Keratinocyte (primary cell): Measurements from ENCODE around the gene ZNF343.

Source experiments
- CTCF ChIP-seq, 3 experiments: IDR thresholded peaks in 1 of 3; conservative IDR thresholded peaks in 1 of 3; optimal IDR thresholded peaks in 1 of 3; 2 replicates in 2 of 3; 3 replicates in 1 of 3; pipeline versions ENCODE3 to v1.5.1; 2011; ENCODE audit warnings: low read length in 3 of 3, mild to moderate bottlenecking in 3 of 3, moderate library complexity in 2 of 3, control low read depth in 1 of 3, inconsistent platforms in 1 of 3; ENCODE audit not compliant: insufficient read depth in 2 of 3; ENCODE audit errors: extremely low read depth in 1 of 3
- EZH2 ChIP-seq: IDR thresholded peaks from one replicate; pipeline ENCODE4 v1.6.1; 2012; ENCODE audit warnings: inconsistent platforms, mild to moderate bottlenecking, low read length, moderate library complexity

- TF ChIP-seq EZH2 (no peak), CTCF (optimal IDR thresholded peaks at IDR 0.05 in 1 of 3, IDR thresholded peaks at IDR 0.05 in 1 of 3, conservative IDR thresholded peaks at IDR 0.05 in 1 of 3; ENCODE audit: extremely low read depth in 1 of 3, insufficient read depth in 2 of 3, low read length in 3 of 3) (no peak)
These were observed 61.9 kb downstream of the ZNF343 start for GRCh38 chr20:2446845-2447244.
